NT2/D1 (cell line): ENCODE results near the gene SLC25A25.
A peak's percentile ranks its signal among the peaks of the same experiment; 100 is the strongest.

Source experiments
- DNase-seq: peaks from one replicate; pipeline ENCODE4 v3.0.0-alpha.2; 2011; ENCODE audit warnings: low read depth, low spot score
- H3K27me3 ChIP-seq: 2 replicates; pipeline ENCODE4 v1.6.0; 2011; ENCODE audit warnings: mild to moderate bottlenecking; ENCODE audit not compliant: insufficient read length, insufficient read depth
- H3K36me3 ChIP-seq: 2 replicates; pipeline ENCODE4 v1.6.1; 2011; ENCODE audit warnings: mild to moderate bottlenecking, low read length, mixed read lengths; ENCODE audit not compliant: insufficient read depth, insufficient read length
- H3K4me1 ChIP-seq: 2 replicates; pipeline ENCODE4 v1.5.1; 2011; ENCODE audit not compliant: insufficient read depth, insufficient read length
- H3K4me3 ChIP-seq: 2 replicates; pipeline ENCODE4 v1.5.1; 2011; ENCODE audit warnings: low read depth; ENCODE audit not compliant: insufficient read length
- H3K9ac ChIP-seq: 2 replicates; pipeline ENCODE4 v1.6.0; 2011; ENCODE audit warnings: low read depth; ENCODE audit not compliant: insufficient read length
- H3K9me3 ChIP-seq: 2 replicates; pipeline ENCODE4 v1.5.1; 2011; ENCODE audit warnings: mild to moderate bottlenecking, low read length; ENCODE audit not compliant: insufficient read depth
- SUZ12 ChIP-seq: IDR thresholded peaks from 2 replicates; pipeline ENCODE4 v1.6.1; 2011; ENCODE audit not compliant: insufficient read length, insufficient read depth; ENCODE audit errors: extremely low read depth
- YY1 ChIP-seq: IDR thresholded peaks from 2 replicates; pipeline ENCODE4 v1.6.1; 2011; ENCODE audit not compliant: insufficient read length, insufficient read depth
- ZNF274 ChIP-seq: IDR thresholded peaks from 2 replicates; pipeline ENCODE4 v1.6.1; 2011; ENCODE audit warnings: mild to moderate bottlenecking, low read depth, low read length

Gene SLC25A25

GRCh38 chr9:128144239-128145181 is 76.5 kb downstream of the SLC25A25 start:
- no peak for DNase-seq
- Histone ChIP-seq H3K9me3 (no peaks in the 10 kb centered on the region), H3K36me3 (no peaks in the 10 kb centered on the region), H3K4me1 (peaks cover 15% of the 10 kb centered on the region), H3K9ac (no peak overlapping the region), H3K27me3 (peaks cover 3% of the 10 kb centered on the region), H3K4me3 (no peak overlapping the region)
- TF ChIP-seq SUZ12 (no peak), ZNF274 (no peak), YY1 (no peak)

DNA sequence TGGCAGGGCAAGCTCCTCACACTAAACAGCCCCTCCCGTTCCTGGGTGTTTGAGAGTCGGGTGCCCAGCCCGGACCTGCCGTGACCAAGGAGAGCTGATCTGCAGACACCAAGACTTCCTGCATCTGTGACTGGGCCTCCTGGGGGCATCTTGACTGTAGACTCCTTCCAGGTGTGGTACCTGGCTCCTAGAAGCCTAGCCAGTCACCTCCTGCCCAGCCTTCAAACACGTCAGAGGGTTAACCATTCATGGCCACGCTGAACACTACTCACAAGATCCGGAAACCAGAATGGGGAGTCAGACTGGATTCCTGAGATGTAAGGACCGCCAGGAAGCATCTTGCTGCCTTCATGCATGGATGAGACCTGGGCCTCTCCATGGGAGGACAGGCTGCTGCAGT is 77.5 kb downstream of the SLC25A25 start:
- Histone ChIP-seq H3K36me3 (no peaks in the 10 kb centered on the region), H3K9ac (no peak overlapping the region)

DNA sequence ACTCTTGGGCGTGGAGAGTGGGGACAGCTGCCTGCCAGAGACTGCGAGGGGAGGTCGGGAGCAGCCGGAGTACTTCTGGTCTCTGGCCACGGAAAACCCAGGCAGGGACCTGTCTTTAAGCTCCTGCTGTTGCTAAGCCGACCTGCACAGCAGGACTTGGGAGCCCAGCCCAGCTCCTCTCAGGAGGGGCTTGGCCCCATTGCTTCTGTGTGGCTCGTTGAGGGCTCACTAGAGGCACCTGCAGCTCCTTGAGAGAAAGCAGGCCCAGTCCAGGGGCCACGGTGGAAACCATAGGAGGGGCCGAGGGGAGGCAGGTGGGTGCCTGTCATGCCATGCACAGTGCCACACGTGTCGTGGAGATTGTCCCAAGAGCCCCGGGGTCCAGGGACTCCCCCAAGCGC is 77.9 kb downstream of the SLC25A25 start:
- H3K9ac ChIP-seq = no peak overlapping the region
- peaks cover 3% of the 10 kb centered on the region for H3K27me3 ChIP-seq
- no peaks in the 10 kb centered on the region for H3K9me3 ChIP-seq
- H3K4me1 ChIP-seq = peaks cover 21% of the 10 kb centered on the region
- no peak overlapping the region for H3K4me3 ChIP-seq
- no peak for DNase-seq
- H3K36me3 ChIP-seq = no peaks in the 10 kb centered on the region
- TF ChIP-seq ZNF274 (no peak), YY1 (no peak), SUZ12 (no peak)

More for the DNA sequence above, 77.5 kb downstream of the SLC25A25 start:
- Histone ChIP-seq H3K4me1 (peaks cover 18% of the 10 kb centered on the region), H3K4me3 (no peak overlapping the region), H3K9me3 (no peaks in the 10 kb centered on the region), H3K27me3 (peaks cover 3% of the 10 kb centered on the region)
- DNase-seq = no peak
- TF ChIP-seq SUZ12 = no peak
- TF ChIP-seq ZNF274 = no peak
- TF ChIP-seq YY1 = no peak

GRCh38 chr9:128146591-128147120 is 78.6 kb downstream of the SLC25A25 start:
- no peak for DNase-seq
- Histone ChIP-seq H3K36me3 (no peaks in the 10 kb centered on the region), H3K9ac (peak overlapping the region; percentile 17), H3K9me3 (no peaks in the 10 kb centered on the region), H3K4me3 (no peak overlapping the region), H3K27me3 (peaks cover 3% of the 10 kb centered on the region), H3K4me1 (peaks cover 24% of the 10 kb centered on the region)
- TF ChIP-seq SUZ12 = no peak
- no peak for TF ChIP-seq ZNF274
- no peak for TF ChIP-seq YY1

GRCh38 chr9:128148509-128149000 is 80.5 kb downstream of the SLC25A25 start:
- Histone ChIP-seq H3K4me1 (peaks cover 28% of the 10 kb centered on the region), H3K9ac (no peak overlapping the region), H3K36me3 (no peaks in the 10 kb centered on the region), H3K9me3 (no peaks in the 10 kb centered on the region), H3K27me3 (peaks cover 3% of the 10 kb centered on the region), H3K4me3 (no peak overlapping the region)
- DNase-seq = no peak
- TF ChIP-seq YY1 (no peak), SUZ12 (no peak), ZNF274 (no peak)

GRCh38 chr9:128149001-128149701 is 81.1 kb downstream of the SLC25A25 start, which contains the start of gene LCN2:
TSS of gene LCN2 (plus strand) at chr9:128149453. CDS start at chr9:128149526, 73 bp downstream.
- Histone ChIP-seq H3K27me3 (peaks cover 3% of the 10 kb centered on the region), H3K9me3 (no peaks in the 10 kb centered on the region), H3K4me3 (no peak within 1 kb of the TSS), H3K9ac (no peak within 1 kb of the TSS), H3K4me1 (peaks cover 28% of the 10 kb centered on the region), H3K36me3 (no peaks in the 10 kb centered on the region)
- DNase-seq = no peak
- TF ChIP-seq ZNF274 (no peak), SUZ12 (no peak), YY1 (no peak)
